Esophagus squamous epithelium (tissue), 5 donors: ENCODE measurements around the gene MATN1. TPM values are rescaled to one million over a fixed set of nuclear protein-coding genes. Genes with fewer than 3 reads are reported as not detected.

Source experiments
- DNase-seq: peaks from one replicate; lab custom pipeline; 2025; lab: John Stamatoyannopoulos, UW
- H3K27ac ChIP-seq, 4 donors: fragments of 200-600 bp; sonication (generic); one replicate each; pipeline ENCODE4 v1.5.1; 2016 to 2019; ENCODE audit warnings: mild to moderate bottlenecking in 1 of 4
- H3K27me3 ChIP-seq, 4 donors: fragments of 200-600 bp; sonication (generic); 1 replicate in 3 of 4; 2 replicates in 1 of 4; pipeline versions ENCODE4 v1.5.1 to v1.6.0; 2017 to 2021; ENCODE audit warnings: antibody characterized with exemption in 1 of 4
- H3K36me3 ChIP-seq, 3 donors: fragments of 200-600 bp; sonication (generic); one replicate each; pipeline ENCODE4 v1.5.1; 2016 to 2019
- H3K4me1 ChIP-seq, 3 donors: fragments of 200-600 bp; sonication (generic); one replicate each; pipeline ENCODE4 v1.5.1; 2017 to 2019
- H3K4me3 ChIP-seq, 4 donors: fragments of 200-600 bp; sonication (generic); 1 replicate in 3 of 4; 2 replicates in 1 of 4; pipeline ENCODE4 v1.5.1; 2016 to 2019; ENCODE audit warnings: mild to moderate bottlenecking in 2 of 4, moderate library complexity in 1 of 4
- H3K9me3 ChIP-seq, 3 donors: fragments of 200-600 bp; sonication (generic); one replicate each; pipeline ENCODE4 v1.5.1; 2016 to 2019
- CTCF ChIP-seq, 6 experiments: fragments of 450-650 bp in 4 of 6; fragments of 200-600 bp in 2 of 6; sonication (generic) in 2 of 6; IDR thresholded peaks; one replicate each; pipeline ENCODE4 v1.5.1; 2016 to 2019; ENCODE audit warnings: antibody characterized with exemption in 6 of 6, mild to moderate bottlenecking in 4 of 6, moderate library complexity in 4 of 6
- POLR2A ChIP-seq, 4 donors: fragments of 450-650 bp; IDR thresholded peaks; one replicate each; pipeline ENCODE4 v1.6.1; 2017; ENCODE audit warnings: antibody characterized with exemption in 4 of 4, mild to moderate bottlenecking in 4 of 4, moderate library complexity in 3 of 4
- WGBS, 2 donors: methylation state at CpG; one replicate each; pipeline ENCODE4 v1.1.5; 2018; 5-methylcytosine and 5-hydroxymethylcytosine counted together
- intact Hi-C: fragments of 100-400 bp; cut with DNase I; formaldehyde crosslinking; loops from one replicate; pipeline ENCODE4 v1.15.0; 2022
- total RNA-seq, 4 donors: library from RNA; depleted of rRNA; stranded (reverse); fragments of >200 nt; gene quantifications; one replicate each; pipeline ENCODE4 v1.1.0, GENCODE V29; 2016
- donor health status: DM: yes; HTN: yes; CAD: no.

MATN1 gene
- total RNA-seq, 4 donors from 2014 or later = not detected

GRCh38 chr1:30715886-30716285 is 7.5 kb downstream of the MATN1 start:
- 93 to 97% methylated on average over 3 to 8 of the region's 11 CpGs for WGBS, 2 donors
- Histone ChIP-seq H3K4me3 (no peak overlapping the region), H3K4me1 (peaks cover 0 to 38% (median 7%) of the 10 kb centered on the region in 3 donors), H3K36me3 (no peaks in the 10 kb centered on the region), H3K9me3 (peaks cover 0 to 8% (median 6%) of the 10 kb centered on the region in 3 donors), H3K27me3 (peaks cover 0 to 6% (median 0%) of the 10 kb centered on the region in 4 donors), H3K27ac (no peak overlapping the region)
- no peak for DNase-seq
- TF ChIP-seq CTCF (IDR thresholded peaks at IDR 0.05) = no peak
- no peak for TF ChIP-seq POLR2A (IDR thresholded peaks at IDR 0.05)
- intact Hi-C loops = no loop called here

GRCh38 chr1:30715216-30715615 is 8.2 kb downstream of the MATN1 start:
- peaks cover 0 to 38% (median 7%) of the 10 kb centered on the region in 3 donors for H3K4me1 ChIP-seq
- H3K4me3 ChIP-seq = no peak overlapping the region
- DNase-seq = no peak
- H3K36me3 ChIP-seq = no peaks in the 10 kb centered on the region
- H3K27me3 ChIP-seq = peaks cover 0 to 6% (median 0%) of the 10 kb centered on the region in 4 donors
- intact Hi-C loops = no loop called here
- TF ChIP-seq POLR2A (IDR thresholded peaks at IDR 0.05) (no peak), CTCF (IDR thresholded peaks at IDR 0.05) (peak in 2 of 6 experiments; percentile 20 to 53)
- WGBS, 2 donors = 56 to 85% methylated on average over 1 of the region's 2 CpGs
- peaks cover 0 to 8% (median 6%) of the 10 kb centered on the region in 3 donors for H3K9me3 ChIP-seq
- no peak overlapping the region for H3K27ac ChIP-seq

GRCh38 chr1:30714536-30715090 is 8.8 kb downstream of the MATN1 start:
- intact Hi-C loops = no loop called here
- Histone ChIP-seq H3K36me3 (no peaks in the 10 kb centered on the region), H3K27ac (no peak overlapping the region), H3K9me3 (peaks cover 0 to 8% (median 6%) of the 10 kb centered on the region in 3 donors), H3K4me3 (no peak overlapping the region), H3K4me1 (peaks cover 0 to 32% (median 6%) of the 10 kb centered on the region in 3 donors), H3K27me3 (peaks cover 0 to 10% (median 0%) of the 10 kb centered on the region in 4 donors)
- no peak for DNase-seq
- TF ChIP-seq POLR2A (IDR thresholded peaks at IDR 0.05) = no peak
- TF ChIP-seq CTCF (IDR thresholded peaks at IDR 0.05) = no peak
- 71 to 77% methylated on average over 8 of the region's 8 CpGs for WGBS, 2 donors

- H3K4me3 ChIP-seq = no peak overlapping the region
- H3K36me3 ChIP-seq = no peaks in the 10 kb centered on the region
- no peak overlapping the region for H3K27ac ChIP-seq
- no peak for DNase-seq
- TF ChIP-seq POLR2A (IDR thresholded peaks at IDR 0.05) (no peak), CTCF (IDR thresholded peaks at IDR 0.05) (no peak)
- H3K9me3 ChIP-seq = peaks cover 0 to 8% (median 6%) of the 10 kb centered on the region in 3 donors
- WGBS, 2 donors = 90% methylated on average over 2 of the region's 4 CpGs; no CpG with 5 or more reads in 1 of the 2 donors
- peaks cover 0 to 26% (median 2%) of the 10 kb centered on the region in 3 donors for H3K4me1 ChIP-seq
- peaks cover 0 to 10% (median 0%) of the 10 kb centered on the region in 4 donors for H3K27me3 ChIP-seq
- intact Hi-C loops = no loop called here
These were observed 9.4 kb downstream of the MATN1 start for GRCh38 chr1:30714025-30714424.

- no peak overlapping the region for H3K4me3 ChIP-seq
- H3K27ac ChIP-seq = no peak overlapping the region
- no peak for DNase-seq
- 28 to 47% methylated on average over 10 to 12 of the region's 12 CpGs for WGBS, 2 donors
- H3K9me3 ChIP-seq = peaks cover 0 to 8% (median 6%) of the 10 kb centered on the region in 3 donors
- intact Hi-C loops = no loop called here
- TF ChIP-seq POLR2A (IDR thresholded peaks at IDR 0.05) (no peak), CTCF (IDR thresholded peaks at IDR 0.05) (no peak)
- H3K36me3 ChIP-seq = no peaks in the 10 kb centered on the region
- H3K4me1 ChIP-seq = peaks cover 0 to 22% (median 2%) of the 10 kb centered on the region in 3 donors
- peaks cover 0 to 10% (median 0%) of the 10 kb centered on the region in 4 donors for H3K27me3 ChIP-seq
These were observed 10.1 kb downstream of the MATN1 start for GRCh38 chr1:30713311-30713710.
